Transverse colon (tissue), 4 donors: Measurements from ENCODE around the gene EPS8.

ENCODE experiments used
- EP300 ChIP-seq: sonication (generic); formaldehyde crosslinking; IDR thresholded peaks from one replicate; pipeline ENCODE4 v1.6.1; 2017; ENCODE audit warnings: antibody characterized with exemption, low read depth
- POLR2A ChIP-seq: fragments of 450-650 bp; IDR thresholded peaks from one replicate; pipeline ENCODE4 v1.6.1; 2016; ENCODE audit warnings: antibody characterized with exemption, mild to moderate bottlenecking, moderate library complexity
- POLR2AphosphoS5 ChIP-seq, 3 donors: sonication (generic); formaldehyde crosslinking; IDR thresholded peaks; one replicate each; pipeline ENCODE4 v1.6.1; 2016; ENCODE audit warnings: antibody characterized with exemption in 3 of 3
- TF ChIP-seq, protein P1 (sequence below), 5 experiments: fragments of 200-600 bp in 3 of 5; fragments of 450-650 bp in 2 of 5; sonication (generic) in 3 of 5; IDR thresholded peaks; 1 replicate in 2 of 5; 2 replicates in 3 of 5; pipeline ENCODE4 v1.5.1; 2016 to 2017; ENCODE audit warnings: antibody characterized with exemption in 5 of 5, inconsistent platforms in 3 of 5, mild to moderate bottlenecking in 2 of 5, moderate library complexity in 1 of 5

DNA sequence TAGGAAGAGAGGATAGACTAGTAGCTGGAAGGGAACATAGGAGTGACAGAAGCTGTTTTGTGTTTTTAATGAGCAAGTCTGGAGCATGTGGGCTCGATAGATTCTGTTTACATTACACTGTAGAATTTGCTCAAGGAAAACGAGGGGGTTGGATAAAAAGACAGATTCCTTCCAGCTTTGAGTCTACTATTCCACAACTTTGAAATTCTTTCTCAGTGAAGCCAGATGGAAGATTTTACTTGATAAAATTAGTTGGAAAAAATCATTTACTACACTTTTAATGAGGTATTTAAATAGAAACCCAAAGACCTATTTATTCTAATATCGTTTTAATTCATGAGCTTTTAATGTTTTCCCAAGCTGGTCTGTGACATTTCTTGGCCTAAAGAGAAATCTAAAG lies 19.5 kb upstream of the EPS8 start:
- TF ChIP-seq, protein P1, sequence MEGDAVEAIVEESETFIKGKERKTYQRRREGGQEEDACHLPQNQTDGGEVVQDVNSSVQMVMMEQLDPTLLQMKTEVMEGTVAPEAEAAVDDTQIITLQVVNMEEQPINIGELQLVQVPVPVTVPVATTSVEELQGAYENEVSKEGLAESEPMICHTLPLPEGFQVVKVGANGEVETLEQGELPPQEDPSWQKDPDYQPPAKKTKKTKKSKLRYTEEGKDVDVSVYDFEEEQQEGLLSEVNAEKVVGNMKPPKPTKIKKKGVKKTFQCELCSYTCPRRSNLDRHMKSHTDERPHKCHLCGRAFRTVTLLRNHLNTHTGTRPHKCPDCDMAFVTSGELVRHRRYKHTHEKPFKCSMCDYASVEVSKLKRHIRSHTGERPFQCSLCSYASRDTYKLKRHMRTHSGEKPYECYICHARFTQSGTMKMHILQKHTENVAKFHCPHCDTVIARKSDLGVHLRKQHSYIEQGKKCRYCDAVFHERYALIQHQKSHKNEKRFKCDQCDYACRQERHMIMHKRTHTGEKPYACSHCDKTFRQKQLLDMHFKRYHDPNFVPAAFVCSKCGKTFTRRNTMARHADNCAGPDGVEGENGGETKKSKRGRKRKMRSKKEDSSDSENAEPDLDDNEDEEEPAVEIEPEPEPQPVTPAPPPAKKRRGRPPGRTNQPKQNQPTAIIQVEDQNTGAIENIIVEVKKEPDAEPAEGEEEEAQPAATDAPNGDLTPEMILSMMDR (IDR thresholded peaks at IDR 0.05): no peak
- TF ChIP-seq POLR2A (no peak), EP300 (no peak), POLR2AphosphoS5 (IDR thresholded peaks at IDR 0.05) (no peak)
